GM18498 (cell line): ENCODE data around the gene IMPG2.

Source experiments
- ATAC-seq: cut with Tn5 transposase; IDR thresholded peaks from one replicate; pipeline ENCODE4 v1.9.1; 2021; ENCODE audit warnings: mild to moderate bottlenecking, moderate library complexity; ENCODE audit not compliant: unreplicated experiment

The IMPG2 gene

GRCh38 chr3:101278727-101279126 is 41.6 kb downstream of the IMPG2 start:
- ATAC-seq, result no peak

- ATAC-seq, result no peak
Measured at GRCh38 chr3:101273608-101274007, 46.8 kb downstream of the IMPG2 start.

DNA sequence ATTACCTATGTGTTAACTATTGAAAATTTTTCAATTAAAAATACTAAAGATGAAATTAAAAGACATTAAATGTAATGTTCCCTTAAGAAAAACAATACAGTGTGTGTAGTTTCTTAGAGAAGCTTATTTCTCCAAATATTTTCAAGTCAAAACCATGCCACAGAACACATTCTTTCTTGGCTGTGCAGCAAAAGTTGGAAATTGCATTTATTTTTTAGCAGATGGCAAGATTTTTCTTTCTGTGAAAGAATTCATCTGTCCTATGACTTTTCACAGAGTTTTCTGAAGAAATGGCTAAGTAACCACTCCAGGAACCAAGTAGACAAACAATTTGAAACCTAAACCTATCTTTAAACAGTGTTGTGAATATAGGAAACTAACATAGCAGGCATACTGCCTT is 47.2 kb downstream of the IMPG2 start:
- ATAC-seq, result no peak

GRCh38 chr3:101271728-101272127 is 48.6 kb downstream of the IMPG2 start:
- no peak for ATAC-seq

DNA sequence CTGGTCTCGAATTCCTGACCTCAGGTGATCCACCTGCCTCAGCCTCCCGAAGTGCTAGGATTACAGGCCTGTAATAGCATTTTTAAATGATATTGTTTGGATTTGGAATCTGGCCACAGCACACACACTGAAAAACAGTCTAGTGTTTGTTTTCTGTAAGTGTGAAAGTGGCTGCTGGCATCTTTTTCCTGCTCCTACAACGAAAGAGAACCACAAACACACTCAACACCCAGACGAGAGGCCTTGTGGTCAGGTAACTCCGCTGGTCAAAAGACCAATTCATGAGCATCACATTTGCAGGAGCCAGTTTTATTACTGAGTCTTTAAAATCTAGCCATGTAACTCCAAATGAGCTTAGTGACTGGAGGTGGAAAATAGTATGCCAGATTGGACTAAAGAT is 50.2 kb downstream of the IMPG2 start:
- no peak for ATAC-seq

DNA sequence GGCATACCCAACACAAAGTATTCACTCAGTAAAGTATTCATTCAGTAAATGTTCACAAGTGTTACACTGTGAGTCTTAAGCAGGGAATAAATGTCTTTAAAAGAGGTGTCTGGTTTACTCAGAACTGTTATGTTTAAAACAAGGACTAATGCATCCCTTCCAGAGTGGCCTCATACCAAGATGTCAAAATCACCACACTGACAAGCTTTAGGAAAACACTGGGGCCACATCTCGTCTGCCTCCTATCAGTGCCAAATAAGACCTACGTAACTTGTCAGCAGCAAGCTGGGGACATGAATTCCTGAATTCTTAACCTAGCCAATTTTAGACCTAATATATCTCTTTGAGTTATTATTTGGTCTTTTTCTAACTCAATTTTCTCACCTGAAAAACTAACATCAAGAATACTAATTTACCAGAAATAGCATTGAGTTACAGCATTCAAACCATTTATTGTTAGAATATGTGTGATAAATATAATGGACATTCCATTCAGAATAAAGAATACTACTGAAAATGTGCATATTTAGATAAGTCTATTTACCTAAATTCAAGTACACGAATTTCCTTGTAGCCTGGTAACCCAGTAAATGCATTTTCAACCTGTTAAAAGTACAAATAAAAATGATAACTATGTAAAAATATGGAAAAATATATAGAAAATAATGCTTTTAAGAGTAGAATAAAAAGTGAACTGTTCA is 51.3 kb downstream of the IMPG2 start:
- no peak for ATAC-seq

DNA sequence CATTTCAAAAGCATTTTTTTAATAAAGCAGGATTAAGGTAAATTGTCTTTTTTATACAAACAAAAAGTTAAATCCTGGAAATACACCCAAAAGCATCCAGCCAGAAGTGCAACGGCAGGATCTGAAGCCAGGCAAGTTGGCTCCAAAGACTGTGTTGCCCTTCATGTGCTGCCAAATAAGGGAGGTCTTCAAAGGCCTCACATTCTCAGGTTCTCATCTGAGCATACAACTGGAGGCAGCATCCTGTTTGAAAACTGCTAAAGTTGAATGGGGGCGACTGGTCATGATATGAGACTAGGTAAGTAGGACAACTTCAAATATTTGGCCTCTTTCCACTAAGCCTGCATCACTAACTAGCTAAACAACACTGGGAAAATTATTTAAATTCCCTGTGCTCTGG is 52.2 kb downstream of the IMPG2 start:
- ATAC-seq, result no peak

- no peak for ATAC-seq
Measured at GRCh38 chr3:101266566-101266965, 53.8 kb downstream of the IMPG2 start.

- no peak for ATAC-seq
Measured at GRCh38 chr3:101266071-101266470, 54.3 kb downstream of the IMPG2 start.

- no peak for ATAC-seq
Measured at GRCh38 chr3:101262393-101263240, 57.8 kb downstream of the IMPG2 start.

DNA sequence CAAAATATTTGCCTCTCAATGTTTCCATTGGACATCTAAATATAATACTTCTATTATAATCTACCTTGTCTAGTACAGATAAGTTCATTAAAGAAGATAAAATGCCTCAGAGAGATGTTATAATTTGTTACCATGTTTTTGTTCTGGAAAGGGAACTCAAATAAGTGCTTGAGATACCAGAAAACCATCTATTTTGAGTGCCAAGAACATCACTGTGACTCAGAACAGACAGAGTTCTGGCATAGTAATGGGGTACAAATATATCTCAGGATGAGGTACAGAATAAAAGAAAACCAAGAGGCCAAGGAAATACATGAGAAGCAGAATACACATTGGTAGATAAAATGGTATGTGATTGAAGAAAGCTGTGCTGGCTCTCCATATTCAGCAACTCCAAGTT is 58.9 kb downstream of the IMPG2 start:
- no peak for ATAC-seq

GRCh38 chr3:101259485-101260341 is 60.7 kb downstream of the IMPG2 start:
- ATAC-seq, result no peak

DNA sequence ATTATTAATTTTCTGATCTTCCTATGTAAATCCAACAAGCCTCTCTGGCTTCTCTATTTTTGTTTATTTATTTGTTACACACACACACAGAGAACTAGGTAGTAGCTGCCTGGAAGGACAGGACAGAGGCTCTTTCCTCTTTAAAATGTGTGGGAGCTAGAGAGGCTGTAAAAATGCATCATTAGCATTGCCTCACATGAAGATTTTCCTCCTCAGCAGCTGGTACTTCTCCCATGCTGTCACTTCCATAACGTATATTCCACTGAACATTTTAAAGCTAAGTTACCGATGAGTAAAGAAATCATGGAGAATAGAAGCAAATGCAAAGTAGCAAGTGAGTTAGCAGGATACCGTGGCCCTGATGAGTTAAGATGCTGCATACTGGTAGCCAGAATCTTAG is 63.9 kb downstream of the IMPG2 start:
- no peak for ATAC-seq

GRCh38 chr3:101255441-101255840 is 64.9 kb downstream of the IMPG2 start:
- no peak for ATAC-seq

DNA sequence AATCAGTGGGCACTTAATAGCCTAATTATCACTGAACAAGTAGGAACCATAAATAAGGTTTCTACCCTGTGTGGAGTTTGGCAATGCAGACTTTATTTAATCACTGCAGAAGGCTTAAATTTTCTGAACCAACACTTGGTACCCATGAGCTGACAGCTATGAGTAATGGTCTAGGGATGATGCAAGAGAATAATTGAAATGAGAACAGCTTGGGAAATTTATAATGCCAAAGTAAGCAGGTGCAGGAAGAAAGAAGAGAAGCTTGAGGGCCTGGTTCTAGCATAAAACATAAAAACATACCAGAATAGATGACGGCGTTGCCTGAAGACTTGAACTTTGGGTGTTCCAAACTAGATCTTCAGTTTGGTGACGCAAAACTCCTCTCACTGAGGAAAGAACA is 67.0 kb downstream of the IMPG2 start:
- ATAC-seq, result no peak

GRCh38 chr3:101252945-101253344 is 67.4 kb downstream of the IMPG2 start:
- ATAC-seq, result no peak

GRCh38 chr3:101252307-101252706 is 68.1 kb downstream of the IMPG2 start:
- ATAC-seq, result no peak

DNA sequence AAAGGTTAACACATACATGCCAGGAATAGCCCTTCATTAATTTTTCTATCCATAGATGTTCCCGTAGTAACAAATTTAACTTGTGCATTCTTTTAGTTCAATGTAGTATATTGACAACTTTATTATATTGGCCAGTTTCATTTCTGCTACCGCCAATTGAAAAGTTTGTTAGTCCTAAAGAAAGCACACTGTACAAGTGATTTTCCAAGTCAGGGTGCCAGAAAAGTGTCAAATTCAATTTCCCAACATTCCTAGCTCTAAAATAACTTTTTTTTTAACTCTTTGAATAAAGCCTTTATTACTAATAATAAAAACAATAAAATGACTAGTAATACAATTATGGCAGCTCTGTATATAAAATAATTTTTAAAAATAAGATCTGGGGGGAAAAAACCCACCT is 68.9 kb downstream of the IMPG2 start:
- no peak for ATAC-seq

GRCh38 chr3:101249522-101249921 is 70.9 kb downstream of the IMPG2 start:
- no peak for ATAC-seq

DNA sequence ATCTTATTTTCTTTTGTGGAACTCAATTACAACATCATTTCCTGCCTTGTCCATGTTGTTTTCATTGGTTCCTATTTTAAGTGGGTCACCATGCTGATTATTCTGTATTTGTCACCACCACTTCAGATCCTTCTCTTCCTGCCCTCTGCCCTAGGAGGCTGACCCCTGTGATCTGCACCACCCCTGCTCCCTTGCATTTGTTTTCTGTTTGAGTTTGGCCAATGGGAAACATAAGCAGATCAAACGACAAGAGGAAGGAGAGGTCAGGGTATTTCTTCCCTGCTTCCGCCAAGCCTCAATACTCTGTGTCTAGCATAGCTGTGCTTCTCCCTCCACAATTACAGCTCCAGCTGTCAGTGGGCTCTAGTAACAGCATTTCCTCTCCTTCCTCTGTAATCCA is 71.6 kb downstream of the IMPG2 start:
- no peak for ATAC-seq

- ATAC-seq, result no peak
Measured at GRCh38 chr3:101244212-101244575, 76.2 kb downstream of the IMPG2 start.
